A673 (cell line): ENCODE data around the gene ID1.

Experiments used
- CTCF ChIP-seq: fragments of 300-800, 200-600 bp; sonication (generic); conservative IDR thresholded peaks from 2 replicates; pipeline ENCODE4 v1.5.1; 2017; ENCODE audit warnings: low read depth, mild to moderate bottlenecking, antibody characterized with exemption, low read length, moderate library complexity, mixed read lengths
- EZH2 ChIP-seq: fragments of 200-600 bp; sonication (generic); IDR thresholded peaks from 2 replicates; pipeline ENCODE4 v1.6.1; 2017; ENCODE audit warnings: borderline replicate concordance, low read depth, mild to moderate bottlenecking, mixed read lengths, antibody characterized with exemption, low read length; ENCODE audit not compliant: poor library complexity, severe bottlenecking

GRCh38 chr20:31642837-31643236 is 37.7 kb downstream of the ID1 start:
- no peak for TF ChIP-seq CTCF
- TF ChIP-seq EZH2 = no peak
